GM13977 (cell line): ENCODE data around the gene BRPF3.

Source experiments
- DNase-seq: peaks from one replicate; pipeline ENCODE4 v3.0.0; 2012; ENCODE audit warnings: low spot score
- in situ Hi-C: fragments of 300-500 bp; cut with MboI; formaldehyde crosslinking; loops from one replicate; pipeline ENCODE4 v1.12.0; 2022; ENCODE audit warnings: low sequenced_read_pairs, low pct_unique_long_range_greater_than_20kb, mixed read lengths, inconsistent platforms; ENCODE audit not compliant: unreplicated experiment
- TF ChIP-seq, protein P1 (sequence below): IDR thresholded peaks from 2 replicates; pipeline ENCODE4 v1.5.1; 2012; ENCODE audit warnings: mild to moderate bottlenecking, control low read depth; ENCODE audit not compliant: insufficient read depth; ENCODE audit errors: extremely low read depth, missing control alignments

BRPF3 gene

DNA sequence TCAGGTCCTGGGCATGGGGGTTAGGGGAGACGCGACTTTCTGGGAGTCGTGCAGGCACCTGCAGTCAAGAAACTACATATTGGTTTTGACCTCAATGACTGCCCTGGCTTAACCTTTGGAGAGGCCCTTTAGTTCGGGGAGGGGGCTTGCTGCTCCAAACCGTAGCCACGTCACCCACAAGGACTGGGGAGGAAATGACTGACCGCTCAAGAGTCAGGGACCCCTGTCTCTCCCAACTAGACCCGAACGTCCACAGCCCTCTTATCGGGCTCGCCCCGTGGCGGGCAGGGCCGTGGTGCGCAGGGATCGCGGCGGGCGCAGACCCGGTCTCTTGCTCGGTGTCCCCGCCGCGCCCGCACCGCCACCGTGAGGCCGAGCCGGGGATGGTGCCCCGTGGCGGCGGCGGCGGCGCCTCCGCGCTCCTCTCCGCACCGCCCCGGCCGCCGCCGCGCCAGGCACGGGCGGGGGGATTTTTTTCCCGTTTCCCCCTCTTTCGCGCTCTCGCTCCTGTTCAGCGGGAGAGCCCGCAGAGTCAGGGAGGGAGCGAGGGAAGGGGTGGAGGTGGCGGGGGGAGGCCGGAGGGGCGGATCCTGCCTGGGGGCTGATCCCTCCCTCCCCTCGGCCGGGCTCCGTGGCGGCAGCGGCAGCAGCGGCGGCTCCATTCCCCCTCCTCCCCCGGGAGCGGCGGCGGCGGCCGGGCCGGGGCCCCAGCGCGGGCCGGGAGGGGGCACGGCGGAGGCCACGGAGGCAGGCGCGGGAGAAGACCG is at the start of gene BRPF3:
BRPF3 (plus strand) TSS at position 632 of the 767 bp plus-strand sequence. CDS start 3,579 bp downstream, outside the sequence.
- TF ChIP-seq, protein P1, sequence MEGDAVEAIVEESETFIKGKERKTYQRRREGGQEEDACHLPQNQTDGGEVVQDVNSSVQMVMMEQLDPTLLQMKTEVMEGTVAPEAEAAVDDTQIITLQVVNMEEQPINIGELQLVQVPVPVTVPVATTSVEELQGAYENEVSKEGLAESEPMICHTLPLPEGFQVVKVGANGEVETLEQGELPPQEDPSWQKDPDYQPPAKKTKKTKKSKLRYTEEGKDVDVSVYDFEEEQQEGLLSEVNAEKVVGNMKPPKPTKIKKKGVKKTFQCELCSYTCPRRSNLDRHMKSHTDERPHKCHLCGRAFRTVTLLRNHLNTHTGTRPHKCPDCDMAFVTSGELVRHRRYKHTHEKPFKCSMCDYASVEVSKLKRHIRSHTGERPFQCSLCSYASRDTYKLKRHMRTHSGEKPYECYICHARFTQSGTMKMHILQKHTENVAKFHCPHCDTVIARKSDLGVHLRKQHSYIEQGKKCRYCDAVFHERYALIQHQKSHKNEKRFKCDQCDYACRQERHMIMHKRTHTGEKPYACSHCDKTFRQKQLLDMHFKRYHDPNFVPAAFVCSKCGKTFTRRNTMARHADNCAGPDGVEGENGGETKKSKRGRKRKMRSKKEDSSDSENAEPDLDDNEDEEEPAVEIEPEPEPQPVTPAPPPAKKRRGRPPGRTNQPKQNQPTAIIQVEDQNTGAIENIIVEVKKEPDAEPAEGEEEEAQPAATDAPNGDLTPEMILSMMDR, result peak; percentile 87
- peak; percentile 88 for DNase-seq
- in situ Hi-C loops, result no loop called here

DNA sequence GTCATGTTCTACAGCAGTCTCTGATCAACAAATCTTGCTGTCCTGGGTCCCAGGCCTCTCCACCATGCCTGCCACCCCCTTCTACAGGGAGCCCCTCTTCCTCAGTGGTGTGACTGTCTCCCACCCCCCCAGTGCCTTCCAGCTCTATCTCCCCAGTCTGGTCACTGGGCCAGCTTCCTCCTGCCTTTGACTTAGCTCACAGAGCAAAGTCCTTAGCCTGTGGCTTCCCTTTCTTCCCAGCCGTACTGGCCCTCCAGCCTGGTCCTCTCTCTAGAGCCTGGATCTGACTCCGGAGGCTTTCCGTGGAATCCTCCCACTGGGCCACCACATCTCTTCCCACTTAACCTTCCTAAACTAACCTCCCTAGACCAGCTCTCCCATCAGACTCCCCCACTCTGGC is 49.2 kb upstream of the BRPF3 start:
- TF ChIP-seq, protein P1, result no peak
- in situ Hi-C loops, result no loop called here
- DNase-seq, result no peak

DNA sequence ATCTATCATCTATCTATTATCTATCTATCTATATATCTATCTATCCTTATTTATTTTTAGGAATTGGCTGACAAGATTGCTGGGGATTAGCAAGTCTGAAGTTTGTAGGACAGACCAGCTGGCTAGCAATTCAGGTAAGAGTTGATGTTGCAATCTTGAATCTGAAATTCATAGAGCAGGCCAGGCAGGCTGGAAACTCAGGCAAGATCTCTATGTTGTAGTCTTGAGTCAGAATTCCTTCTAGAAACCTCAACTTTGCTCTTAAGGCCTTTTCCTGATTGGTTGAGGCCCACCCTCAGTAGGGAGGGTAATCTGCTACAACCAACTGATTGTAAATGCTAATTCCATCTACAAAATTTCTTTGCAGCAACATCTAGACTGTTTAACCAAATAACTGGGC is 47.1 kb upstream of the BRPF3 start:
- in situ Hi-C loops, result no loop called here
- TF ChIP-seq, protein P1, result no peak

DNA sequence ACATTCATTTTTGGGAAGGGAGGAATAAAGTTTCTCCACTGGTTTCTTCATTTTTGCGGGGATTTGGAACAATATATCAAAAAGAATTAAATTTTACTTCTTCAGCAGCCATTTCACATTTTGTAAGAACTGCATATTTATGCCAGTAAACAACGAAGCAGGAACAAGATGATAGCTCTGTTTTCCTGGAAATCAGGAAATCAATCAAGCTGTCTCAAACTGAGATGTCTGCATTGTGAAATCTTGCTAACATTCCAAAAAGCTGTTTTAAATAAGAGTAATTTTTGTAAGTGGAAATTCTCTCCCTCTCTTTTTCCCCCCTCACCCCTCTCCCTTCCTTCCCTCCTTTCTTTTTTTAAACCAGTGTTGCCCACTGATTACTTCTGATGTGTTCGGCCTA is 46.3 kb upstream of the BRPF3 start:
- TF ChIP-seq, protein P1, result no peak
- in situ Hi-C loops, result no loop called here
- DNase-seq, result no peak

More for the DNA sequence above, 47.1 kb upstream of the BRPF3 start:
- DNase-seq, result no peak

DNA sequence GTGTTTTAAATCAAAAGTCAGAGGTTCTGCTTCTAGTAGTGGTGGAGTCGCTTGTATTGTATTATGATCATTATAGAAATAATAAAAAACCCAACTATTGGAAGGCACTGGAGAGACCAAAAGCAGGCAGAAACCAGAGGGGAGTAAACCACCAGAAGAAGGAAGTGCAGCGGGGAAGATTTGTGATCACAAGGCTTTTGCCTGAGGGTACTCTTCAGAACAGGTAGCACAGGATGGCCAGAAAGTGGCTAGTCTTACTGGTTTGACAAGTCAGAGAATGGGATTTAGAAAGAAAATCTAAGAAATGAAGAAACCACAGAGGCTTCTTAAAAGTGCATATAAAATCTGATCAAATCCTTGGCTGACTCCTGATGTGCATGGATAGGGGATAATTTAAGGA is 42.3 kb upstream of the BRPF3 start:
- TF ChIP-seq, protein P1, result no peak
- DNase-seq, result no peak
- in situ Hi-C loops, result no loop called here

DNA sequence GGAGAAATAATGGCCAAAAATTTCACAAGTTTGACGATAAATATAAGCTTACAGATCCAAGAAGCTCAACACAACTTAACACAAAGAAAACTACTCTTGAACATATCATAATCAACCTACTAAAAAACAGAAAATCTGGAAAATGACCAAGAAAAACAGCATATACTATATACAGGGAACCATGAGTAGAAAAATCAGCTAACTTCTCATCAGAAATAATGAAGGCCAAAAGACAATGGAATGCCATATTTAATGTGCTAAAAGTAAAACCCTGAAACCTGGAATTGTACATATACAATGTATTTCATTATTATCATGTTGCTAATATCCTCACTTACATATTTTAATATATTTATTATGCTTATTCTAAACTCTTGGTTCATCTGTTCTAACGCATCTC is 40.9 kb upstream of the BRPF3 start:
- no peak for DNase-seq
- TF ChIP-seq, protein P1, result no peak
- in situ Hi-C loops, result no loop called here
